OCI-LY7 (cell line): ENCODE measurements around the gene CNTNAP3B.
"Not testable (repeated sequence)": the region's sequence is repeated elsewhere in the genome, so short reads cannot be mapped to it uniquely, and the experiment has no call there.

Experiments
- EZH2phosphoT487 ChIP-seq: fragments of 200-600 bp; sonication (generic); IDR thresholded peaks from 2 replicates; pipeline ENCODE4 v1.6.1; 2018; ENCODE audit warnings: low read depth, borderline replicate concordance, mild to moderate bottlenecking, mixed run types, antibody characterized with exemption, low read length, moderate library complexity, mixed read lengths
- TF ChIP-seq, protein P1 (sequence below): fragments of 200-600 bp; sonication (generic); conservative IDR thresholded peaks from 2 replicates; pipeline ENCODE4 v1.5.1; 2014; ENCODE audit warnings: mild to moderate bottlenecking, antibody characterized with exemption, low read length, moderate library complexity, mixed read lengths

DNA sequence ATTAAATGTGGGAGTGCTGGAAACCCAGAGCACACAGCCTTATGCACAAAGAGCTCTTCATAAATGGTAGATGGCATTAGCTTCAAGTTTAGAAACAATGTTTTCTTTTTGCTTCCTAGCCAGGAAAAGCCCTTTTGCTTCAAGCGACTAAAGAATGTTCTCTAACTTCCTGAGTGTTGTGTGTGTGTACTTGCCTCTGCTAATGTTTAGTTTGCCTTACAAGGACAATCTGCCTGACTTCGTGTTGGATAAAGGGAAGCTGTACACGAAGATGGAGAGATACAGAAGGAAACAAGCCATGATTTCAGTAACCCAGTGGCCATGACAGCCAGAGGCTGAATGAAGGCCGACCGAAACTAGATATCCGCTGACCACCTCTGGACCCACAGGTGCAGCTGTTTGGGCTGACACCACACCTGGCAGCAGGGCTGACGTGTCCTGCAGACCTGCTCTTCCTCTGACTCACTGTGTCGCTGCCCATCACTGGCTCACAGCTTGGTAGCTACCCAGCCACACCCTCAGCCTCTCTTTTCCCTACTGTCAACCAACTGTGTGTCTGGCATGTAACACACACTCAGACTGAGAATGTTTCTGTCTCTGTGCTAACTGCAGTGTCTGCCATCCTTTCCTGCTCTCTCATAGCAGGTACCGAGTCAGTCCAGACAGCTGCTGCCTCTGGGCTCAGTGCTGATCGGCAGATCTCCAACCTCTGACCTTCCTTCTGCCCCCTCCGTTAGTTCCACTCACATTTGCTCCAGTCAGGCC is 59.0 kb downstream of the CNTNAP3B start:
- TF ChIP-seq, protein P1, sequence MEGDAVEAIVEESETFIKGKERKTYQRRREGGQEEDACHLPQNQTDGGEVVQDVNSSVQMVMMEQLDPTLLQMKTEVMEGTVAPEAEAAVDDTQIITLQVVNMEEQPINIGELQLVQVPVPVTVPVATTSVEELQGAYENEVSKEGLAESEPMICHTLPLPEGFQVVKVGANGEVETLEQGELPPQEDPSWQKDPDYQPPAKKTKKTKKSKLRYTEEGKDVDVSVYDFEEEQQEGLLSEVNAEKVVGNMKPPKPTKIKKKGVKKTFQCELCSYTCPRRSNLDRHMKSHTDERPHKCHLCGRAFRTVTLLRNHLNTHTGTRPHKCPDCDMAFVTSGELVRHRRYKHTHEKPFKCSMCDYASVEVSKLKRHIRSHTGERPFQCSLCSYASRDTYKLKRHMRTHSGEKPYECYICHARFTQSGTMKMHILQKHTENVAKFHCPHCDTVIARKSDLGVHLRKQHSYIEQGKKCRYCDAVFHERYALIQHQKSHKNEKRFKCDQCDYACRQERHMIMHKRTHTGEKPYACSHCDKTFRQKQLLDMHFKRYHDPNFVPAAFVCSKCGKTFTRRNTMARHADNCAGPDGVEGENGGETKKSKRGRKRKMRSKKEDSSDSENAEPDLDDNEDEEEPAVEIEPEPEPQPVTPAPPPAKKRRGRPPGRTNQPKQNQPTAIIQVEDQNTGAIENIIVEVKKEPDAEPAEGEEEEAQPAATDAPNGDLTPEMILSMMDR = not testable (repeated sequence)
- TF ChIP-seq EZH2phosphoT487 = not testable (repeated sequence)
